ENCODE results near the gene FOCAD. TPM values are rescaled to one million over a fixed set of nuclear protein-coding genes. Genes with fewer than 3 reads are reported as not detected.

Gene FOCAD
- total RNA-seq, 1 experiment from 2014 or later, result 43.3 TPM

DNA sequence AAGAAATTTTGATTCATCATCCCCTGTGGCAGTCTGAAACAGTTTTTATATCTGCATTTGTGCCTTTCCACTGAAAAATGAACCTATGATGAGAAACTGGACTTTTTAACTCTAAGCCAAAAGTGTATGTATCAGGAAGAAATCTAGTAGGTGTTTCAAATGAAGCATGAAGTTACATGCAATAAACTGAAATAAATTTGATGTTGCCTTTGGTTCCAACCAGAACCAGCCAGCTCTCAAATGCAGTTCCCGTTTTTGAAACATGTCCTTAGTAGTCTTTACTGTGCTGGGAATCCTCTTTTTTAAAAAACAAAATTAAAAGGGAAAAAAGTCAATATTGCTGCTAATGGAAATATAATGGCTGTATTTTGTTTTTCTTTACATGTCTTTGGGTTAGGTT lies 303.5 kb downstream of the FOCAD start:
- Histone ChIP-seq H3K79me1 (ENCODE audit: insufficient read depth, low read depth, low read length, poor library complexity, severe bottlenecking) (no peaks in the 10 kb centered on the region), H2BK20ac (ENCODE audit: low read depth, low read length, poor library complexity, severe bottlenecking) (no peak overlapping the region), H2BK5ac (ENCODE audit: insufficient read length, low read length) (no peak overlapping the region), H4K5ac (ENCODE audit: insufficient read length, low read depth, low read length) (no peak overlapping the region), H3K9me3 (ENCODE audit: control insufficient read depth, low read depth, low read length) (no peaks in the 10 kb centered on the region), H2AK5ac (ENCODE audit: insufficient read length, low read length) (no peak overlapping the region), H2BK120ac (ENCODE audit: low read depth, low read length, poor library complexity, severe bottlenecking) (no peak overlapping the region), H4K8ac (replicated peaks; ENCODE audit: insufficient read length, low read depth, low read length) (no peak overlapping the region), H2AFZ (ENCODE audit: low read length) (no peak overlapping the region), H3K9ac (ENCODE audit: extremely low read depth, insufficient read length, low read length) (no peak overlapping the region), H4K91ac (ENCODE audit: insufficient read length, low read depth, low read length) (no peak overlapping the region), H4K20me1 (ENCODE audit: control insufficient read depth, insufficient read depth, insufficient read length) (no peaks in the 10 kb centered on the region), H3K18ac (ENCODE audit: insufficient read length, low read depth, low read length) (no peak overlapping the region), H3T11ph (ENCODE audit: low read length) (no peak overlapping the region), H3K27me3 (ENCODE audit: insufficient read depth, low read length) (no peaks in the 10 kb centered on the region), H3K4ac (ENCODE audit: low read depth, low read length) (no peak overlapping the region), H3K4me1 (ENCODE audit: insufficient read depth, low read length) (no peaks in the 10 kb centered on the region), H3K23me2 (ENCODE audit: insufficient read length, low read depth, low read length, poor library complexity, severe bottlenecking) (no peaks in the 10 kb centered on the region), H3K79me2 (ENCODE audit: insufficient read depth, low read length) (no peaks in the 10 kb centered on the region), H2BK15ac (ENCODE audit: low read depth, low read length) (no peak overlapping the region), H3K23ac (ENCODE audit: insufficient read length, low read depth, low read length) (no peak overlapping the region), H3K56ac (ENCODE audit: insufficient read length, low read depth, low read length) (no peak overlapping the region), H3K4me2 (ENCODE audit: insufficient read depth, insufficient read length, low read length) (no peak overlapping the region), H3K14ac (ENCODE audit: insufficient read depth, low read length) (no peak overlapping the region), H2BK12ac (ENCODE audit: insufficient read length, low read depth, low read length) (no peak overlapping the region), H3K27ac (ENCODE audit: insufficient read length, low read depth, low read length) (no peak overlapping the region)
- DNase-seq, result no peak
- H3K27me3 Mint-ChIP-seq (ENCODE audit: low read depth), result no peaks in the 10 kb centered on the region
- no CpG with 5 or more reads among the region's 1 CpG for WGBS (ENCODE audit: extremely low coverage, insufficient read length, low lambda C conversion rate)
- TF ChIP-seq, protein P1, sequence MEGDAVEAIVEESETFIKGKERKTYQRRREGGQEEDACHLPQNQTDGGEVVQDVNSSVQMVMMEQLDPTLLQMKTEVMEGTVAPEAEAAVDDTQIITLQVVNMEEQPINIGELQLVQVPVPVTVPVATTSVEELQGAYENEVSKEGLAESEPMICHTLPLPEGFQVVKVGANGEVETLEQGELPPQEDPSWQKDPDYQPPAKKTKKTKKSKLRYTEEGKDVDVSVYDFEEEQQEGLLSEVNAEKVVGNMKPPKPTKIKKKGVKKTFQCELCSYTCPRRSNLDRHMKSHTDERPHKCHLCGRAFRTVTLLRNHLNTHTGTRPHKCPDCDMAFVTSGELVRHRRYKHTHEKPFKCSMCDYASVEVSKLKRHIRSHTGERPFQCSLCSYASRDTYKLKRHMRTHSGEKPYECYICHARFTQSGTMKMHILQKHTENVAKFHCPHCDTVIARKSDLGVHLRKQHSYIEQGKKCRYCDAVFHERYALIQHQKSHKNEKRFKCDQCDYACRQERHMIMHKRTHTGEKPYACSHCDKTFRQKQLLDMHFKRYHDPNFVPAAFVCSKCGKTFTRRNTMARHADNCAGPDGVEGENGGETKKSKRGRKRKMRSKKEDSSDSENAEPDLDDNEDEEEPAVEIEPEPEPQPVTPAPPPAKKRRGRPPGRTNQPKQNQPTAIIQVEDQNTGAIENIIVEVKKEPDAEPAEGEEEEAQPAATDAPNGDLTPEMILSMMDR (conservative IDR thresholded peaks at IDR 0.05), result no peak
- H3K4me1 Mint-ChIP-seq, result peaks cover 9 to 17% of the 10 kb centered on the region in 2 experiments
- H3K27ac Mint-ChIP-seq, result peak overlapping the region in 1 of 3 experiments; percentile 39; a peak in 2 of 7 replicates
- H3K9me3 Mint-ChIP-seq, result no peaks in the 10 kb centered on the region
- no peak overlapping the region for H3K4me3 Mint-ChIP-seq
- peaks cover 19 to 44% (median 38%) of the 10 kb centered on the region in 3 experiments; a peak in 6 of 7 replicates for H3K36me3 Mint-ChIP-seq (ENCODE audit: insufficient read depth in 1 of 3, low read depth in 3 of 3)
